Activated T-helper 17 cell treated with anti-CD3 and anti-CD28 coated beads, Interleukin-2, amount 50 U/mL, for 72 hours (primary cell): Measurements from ENCODE around the gene CACNA1C. TPM values are rescaled to one million over a fixed set of nuclear protein-coding genes. Genes with fewer than 3 reads are reported as not detected.
"Not testable (repeated sequence)": the region's sequence is repeated elsewhere in the genome, so short reads cannot be mapped to it uniquely, and the experiment has no call there.

Experiments used
- ATAC-seq: fragments of 150-1000 bp; cut with Tn5 transposase; replicated peaks from 2 replicates; pipeline ENCODE4 v1.10.0; 2021; ENCODE audit warnings: mild to moderate bottlenecking, moderate library complexity
- H3K27ac Mint-ChIP-seq: one replicate; pipeline ENCODE4 v1.8.0; 2022; ENCODE audit warnings: mixed read lengths
- H3K27me3 Mint-ChIP-seq: one replicate; pipeline ENCODE4 v1.8.0; 2022; ENCODE audit warnings: mixed read lengths
- H3K36me3 Mint-ChIP-seq: one replicate; pipeline ENCODE4 v1.8.0; 2022; ENCODE audit warnings: low read depth, mild to moderate bottlenecking, mixed read lengths
- H3K4me1 Mint-ChIP-seq: one replicate; pipeline ENCODE4 v1.8.0; 2022; ENCODE audit warnings: mixed read lengths
- H3K4me3 Mint-ChIP-seq: one replicate; pipeline ENCODE4 v1.8.0; 2022; ENCODE audit warnings: mild to moderate bottlenecking, mixed read lengths
- H3K9me3 Mint-ChIP-seq: one replicate; pipeline ENCODE4 v1.8.0; 2022; ENCODE audit warnings: mixed read lengths
- total RNA-seq, 2 donors: library from RNA; stranded (reverse); gene quantifications; one replicate each; pipeline ENCODE4 v1.2.3, GENCODE V29; 2022

The CACNA1C gene
- total RNA-seq, 2 donors from 2014 or later, result 0.04 to 0.21 TPM

GRCh38 chr12:2698566-2698965 is 645.8 kb downstream of the CACNA1C start:
- no peak overlapping the region for H3K27ac Mint-ChIP-seq
- H3K27me3 Mint-ChIP-seq, result peaks cover 47% of the 10 kb centered on the region
- H3K36me3 Mint-ChIP-seq, result no peaks in the 10 kb centered on the region
- H3K9me3 Mint-ChIP-seq, result no peaks in the 10 kb centered on the region
- ATAC-seq, result no peak
- no peaks in the 10 kb centered on the region for H3K4me1 Mint-ChIP-seq
- H3K4me3 Mint-ChIP-seq, result no peak overlapping the region

- Mint-ChIP-seq H3K4me3 (no peak overlapping the region), H3K27me3 (peaks cover 15% of the 10 kb centered on the region), H3K36me3 (no peaks in the 10 kb centered on the region), H3K4me1 (no peaks in the 10 kb centered on the region), H3K27ac (no peak overlapping the region), H3K9me3 (no peaks in the 10 kb centered on the region)
- ATAC-seq, result no peak
Observed at GRCh38 chr12:2710701-2711100, 657.9 kb downstream of the CACNA1C start.

- Mint-ChIP-seq H3K27ac (no peak overlapping the region), H3K27me3 (peaks cover 17% of the 10 kb centered on the region), H3K9me3 (no peaks in the 10 kb centered on the region), H3K4me1 (no peaks in the 10 kb centered on the region), H3K36me3 (no peaks in the 10 kb centered on the region), H3K4me3 (no peak overlapping the region)
- no peak for ATAC-seq
Observed at GRCh38 chr12:2719392-2719791, 666.6 kb downstream of the CACNA1C start.

- Mint-ChIP-seq H3K9me3 (no peaks in the 10 kb centered on the region), H3K27ac (no peak overlapping the region), H3K27me3 (peaks cover 7% of the 10 kb centered on the region), H3K4me3 (no peak overlapping the region), H3K4me1 (no peaks in the 10 kb centered on the region), H3K36me3 (no peaks in the 10 kb centered on the region)
- ATAC-seq, result no peak
Observed at GRCh38 chr12:2722806-2723205, 670.0 kb downstream of the CACNA1C start.

GRCh38 chr12:2732290-2732689 is 679.5 kb downstream of the CACNA1C start:
- H3K36me3 Mint-ChIP-seq, result no peaks in the 10 kb centered on the region
- peaks cover 51% of the 10 kb centered on the region for H3K27me3 Mint-ChIP-seq
- ATAC-seq, result no peak
- H3K4me1 Mint-ChIP-seq, result peaks cover 12% of the 10 kb centered on the region
- H3K27ac Mint-ChIP-seq, result no peak overlapping the region
- no peaks in the 10 kb centered on the region for H3K9me3 Mint-ChIP-seq
- H3K4me3 Mint-ChIP-seq, result no peak overlapping the region

GRCh38 chr12:2733493-2734355 is 680.9 kb downstream of the CACNA1C start:
- Mint-ChIP-seq H3K4me1 (peaks cover 12% of the 10 kb centered on the region), H3K36me3 (no peaks in the 10 kb centered on the region), H3K4me3 (no peak overlapping the region), H3K27ac (no peak overlapping the region), H3K9me3 (no peaks in the 10 kb centered on the region), H3K27me3 (peaks cover 47% of the 10 kb centered on the region)
- ATAC-seq, result no peak

- Mint-ChIP-seq H3K27me3 (peaks cover 45% of the 10 kb centered on the region), H3K9me3 (no peaks in the 10 kb centered on the region), H3K27ac (no peak overlapping the region), H3K36me3 (no peaks in the 10 kb centered on the region), H3K4me3 (no peak overlapping the region), H3K4me1 (peaks cover 12% of the 10 kb centered on the region)
- no peak for ATAC-seq
Observed at GRCh38 chr12:2735432-2735831, 682.6 kb downstream of the CACNA1C start.

GRCh38 chr12:2737656-2738241 is 685.0 kb downstream of the CACNA1C start:
- no peak for ATAC-seq
- H3K27ac Mint-ChIP-seq, result no peak overlapping the region
- H3K9me3 Mint-ChIP-seq, result no peaks in the 10 kb centered on the region
- H3K36me3 Mint-ChIP-seq, result no peaks in the 10 kb centered on the region
- H3K4me3 Mint-ChIP-seq, result no peak overlapping the region
- H3K27me3 Mint-ChIP-seq, result peaks cover 36% of the 10 kb centered on the region
- H3K4me1 Mint-ChIP-seq, result peaks cover 5% of the 10 kb centered on the region

- ATAC-seq, result no peak
- no peak overlapping the region for H3K27ac Mint-ChIP-seq
- H3K9me3 Mint-ChIP-seq, result no peaks in the 10 kb centered on the region
- no peaks in the 10 kb centered on the region for H3K36me3 Mint-ChIP-seq
- H3K4me1 Mint-ChIP-seq, result peaks cover 3% of the 10 kb centered on the region
- no peak overlapping the region for H3K4me3 Mint-ChIP-seq
- peaks cover 33% of the 10 kb centered on the region for H3K27me3 Mint-ChIP-seq
Observed at GRCh38 chr12:2739069-2739468, 686.3 kb downstream of the CACNA1C start.

- Mint-ChIP-seq H3K36me3 (no peaks in the 10 kb centered on the region), H3K4me1 (peaks cover 3% of the 10 kb centered on the region), H3K9me3 (no peaks in the 10 kb centered on the region), H3K27ac (no peak overlapping the region), H3K27me3 (peaks cover 24% of the 10 kb centered on the region), H3K4me3 (no peak overlapping the region)
- ATAC-seq, result no peak
Observed at GRCh38 chr12:2739832-2740641, 687.2 kb downstream of the CACNA1C start.

- peaks cover 13% of the 10 kb centered on the region for H3K27me3 Mint-ChIP-seq
- H3K9me3 Mint-ChIP-seq, H3K27ac Mint-ChIP-seq, ATAC-seq, H3K4me1 Mint-ChIP-seq, H3K4me3 Mint-ChIP-seq, H3K36me3 Mint-ChIP-seq: not testable (repeated sequence)
Observed at GRCh38 chr12:2742037-2742436, 689.2 kb downstream of the CACNA1C start.

GRCh38 chr12:2743478-2743877 is 690.7 kb downstream of the CACNA1C start:
- Mint-ChIP-seq H3K27ac (no peak overlapping the region), H3K9me3 (no peaks in the 10 kb centered on the region), H3K27me3 (peaks cover 26% of the 10 kb centered on the region), H3K4me3 (no peak overlapping the region), H3K4me1 (no peaks in the 10 kb centered on the region), H3K36me3 (no peaks in the 10 kb centered on the region)
- ATAC-seq, result no peak

GRCh38 chr12:2745655-2746054 is 692.9 kb downstream of the CACNA1C start:
- Mint-ChIP-seq H3K4me3 (no peak overlapping the region), H3K27ac (no peak overlapping the region), H3K27me3 (peaks cover 21% of the 10 kb centered on the region), H3K36me3 (no peaks in the 10 kb centered on the region), H3K4me1 (no peaks in the 10 kb centered on the region), H3K9me3 (no peaks in the 10 kb centered on the region)
- ATAC-seq, result no peak
